Retinal pigment epithelial cell (primary cell): ENCODE results near the gene ALKBH2.

Source experiments
- DNase-seq: peaks from one replicate; pipeline ENCODE4 v3.0.0-alpha.2; 2010; ENCODE audit warnings: low read depth
- H3K4me3 ChIP-seq: 2 replicates; pipeline ENCODE4 v1.5.1; 2011; ENCODE audit warnings: mild to moderate bottlenecking, low read length, control low read depth, moderate library complexity
- TF ChIP-seq, protein P1 (sequence below): conservative IDR thresholded peaks from 2 replicates; pipeline ENCODE4 v1.5.1; 2011; ENCODE audit warnings: low read depth, low read length, control low read depth, inconsistent platforms

The ALKBH2 gene

GRCh38 chr12:109047081-109047805 is 46.0 kb downstream of the ALKBH2 start:
- no peak for DNase-seq
- H3K4me3 ChIP-seq: no peak overlapping the region
- TF ChIP-seq, protein P1, sequence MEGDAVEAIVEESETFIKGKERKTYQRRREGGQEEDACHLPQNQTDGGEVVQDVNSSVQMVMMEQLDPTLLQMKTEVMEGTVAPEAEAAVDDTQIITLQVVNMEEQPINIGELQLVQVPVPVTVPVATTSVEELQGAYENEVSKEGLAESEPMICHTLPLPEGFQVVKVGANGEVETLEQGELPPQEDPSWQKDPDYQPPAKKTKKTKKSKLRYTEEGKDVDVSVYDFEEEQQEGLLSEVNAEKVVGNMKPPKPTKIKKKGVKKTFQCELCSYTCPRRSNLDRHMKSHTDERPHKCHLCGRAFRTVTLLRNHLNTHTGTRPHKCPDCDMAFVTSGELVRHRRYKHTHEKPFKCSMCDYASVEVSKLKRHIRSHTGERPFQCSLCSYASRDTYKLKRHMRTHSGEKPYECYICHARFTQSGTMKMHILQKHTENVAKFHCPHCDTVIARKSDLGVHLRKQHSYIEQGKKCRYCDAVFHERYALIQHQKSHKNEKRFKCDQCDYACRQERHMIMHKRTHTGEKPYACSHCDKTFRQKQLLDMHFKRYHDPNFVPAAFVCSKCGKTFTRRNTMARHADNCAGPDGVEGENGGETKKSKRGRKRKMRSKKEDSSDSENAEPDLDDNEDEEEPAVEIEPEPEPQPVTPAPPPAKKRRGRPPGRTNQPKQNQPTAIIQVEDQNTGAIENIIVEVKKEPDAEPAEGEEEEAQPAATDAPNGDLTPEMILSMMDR: no peak

DNA sequence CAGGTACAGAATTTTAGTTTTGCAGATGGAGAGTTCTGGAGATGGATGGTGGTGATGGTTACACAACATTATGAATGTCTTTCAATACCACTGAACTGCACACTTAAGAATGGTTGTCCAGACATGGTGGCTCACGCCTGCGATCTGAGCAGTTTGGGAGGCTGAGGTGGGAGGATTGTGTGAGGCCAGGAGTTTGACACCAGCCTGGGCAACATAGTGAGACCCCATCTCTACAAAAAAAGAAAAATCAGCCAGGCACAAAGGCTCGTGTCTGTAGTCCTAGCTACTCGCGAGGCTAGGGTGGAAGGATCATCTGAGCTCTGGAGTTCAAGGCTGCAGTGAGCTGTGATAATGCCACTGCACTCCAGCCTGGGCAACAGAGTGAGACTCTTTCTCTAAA is 49.0 kb downstream of the ALKBH2 start:
- TF ChIP-seq, protein P1: no peak
- no peak for DNase-seq
- H3K4me3 ChIP-seq: no peak overlapping the region
